ENCODE results near the gene PTPRF.

PTPRF gene

GRCh38 chr1:43556782-43557181 is 26.1 kb downstream of the PTPRF start:
- DNase-seq = no peak

GRCh38 chr1:43557744-43558245 is 27.1 kb downstream of the PTPRF start:
- DNase-seq = no peak

- no peak for DNase-seq
Observed at GRCh38 chr1:43558346-43558841, 27.7 kb downstream of the PTPRF start.

GRCh38 chr1:43559714-43560113 is 29.0 kb downstream of the PTPRF start:
- no peak for DNase-seq

GRCh38 chr1:43560286-43560685 is 29.6 kb downstream of the PTPRF start:
- no peak for DNase-seq

- DNase-seq = no peak
Observed at GRCh38 chr1:43563876-43564539, 33.3 kb downstream of the PTPRF start.

GRCh38 chr1:43564551-43565348 is 34.1 kb downstream of the PTPRF start:
- no peak for DNase-seq

- DNase-seq = no peak
Observed at GRCh38 chr1:43565600-43566360, 35.1 kb downstream of the PTPRF start.

- DNase-seq = no peak
Observed at GRCh38 chr1:43566382-43567044, 35.8 kb downstream of the PTPRF start.

- no peak for DNase-seq
Observed at GRCh38 chr1:43569175-43569574, 38.5 kb downstream of the PTPRF start.

GRCh38 chr1:43570277-43570676 is 39.6 kb downstream of the PTPRF start:
- no peak for DNase-seq

GRCh38 chr1:43570715-43571114 is 40.0 kb downstream of the PTPRF start:
- DNase-seq = no peak

- DNase-seq = no peak
Observed at GRCh38 chr1:43572084-43572483, 41.4 kb downstream of the PTPRF start.

- no peak for DNase-seq
Observed at GRCh38 chr1:43572538-43572937, 41.9 kb downstream of the PTPRF start.

- DNase-seq = peak; percentile 22
Observed at GRCh38 chr1:43573066-43573800, 42.5 kb downstream of the PTPRF start.

GRCh38 chr1:43576521-43576920 is 45.8 kb downstream of the PTPRF start:
- DNase-seq = no peak

- no peak for DNase-seq
Observed at GRCh38 chr1:43577655-43578542, 47.2 kb downstream of the PTPRF start.

GRCh38 chr1:43580039-43580438 is 49.4 kb downstream of the PTPRF start:
- DNase-seq = no peak

- DNase-seq = peak; percentile 73
Observed at GRCh38 chr1:43582162-43582566, 51.5 kb downstream of the PTPRF start.

- DNase-seq = no peak
Observed at GRCh38 chr1:43583058-43583457, 52.4 kb downstream of the PTPRF start.

- no peak for DNase-seq
Observed at GRCh38 chr1:43584204-43584603, 53.5 kb downstream of the PTPRF start.
